Neural progenitor cell (in vitro differentiated cells): ENCODE data around the gene C5orf34. TPM values are rescaled to one million over a fixed set of nuclear protein-coding genes. Genes with fewer than 3 reads are reported as not detected.

Source experiments
- DNase-seq: peaks from one replicate; pipeline ENCODE4 v3.0.0-alpha.2; 2016; ENCODE audit warnings: low spot score
- H2AFZ ChIP-seq: fragments of 200-600 bp; sonication (generic); replicated peaks from 2 replicates; pipeline ENCODE4 v1.6.1; 2016; ENCODE audit warnings: antibody characterized with exemption
- H3F3A ChIP-seq: fragments of 200-600 bp; sonication (generic); 2 replicates; pipeline ENCODE4 v1.6.1; 2016; ENCODE audit warnings: antibody characterized with exemption, low read depth
- H3K27ac ChIP-seq: fragments of 200-600 bp; sonication (generic); 2 replicates; pipeline ENCODE4 v1.5.1; 2016; ENCODE audit warnings: mild to moderate bottlenecking
- H3K27me3 ChIP-seq: fragments of 200-600 bp; sonication (generic); 2 replicates; pipeline ENCODE4 v1.6.1; 2016; ENCODE audit warnings: mild to moderate bottlenecking, moderate library complexity
- H3K36me3 ChIP-seq: fragments of 200-600 bp; sonication (generic); 2 replicates; pipeline ENCODE4 v1.5.1; 2016
- H3K4me1 ChIP-seq: fragments of 200-600 bp; sonication (generic); 2 replicates; pipeline ENCODE4 v1.6.1; 2016; ENCODE audit warnings: mixed run types
- H3K4me2 ChIP-seq: fragments of 200-600 bp; sonication (generic); 2 replicates; pipeline ENCODE4 v1.6.1; 2016
- H3K4me3 ChIP-seq: fragments of 200-600 bp; sonication (generic); 2 replicates; pipeline ENCODE4 v1.5.1; 2016
- H3K79me2 ChIP-seq: fragments of 200-600 bp; sonication (generic); 2 replicates; pipeline ENCODE4 v1.6.1; 2016; ENCODE audit warnings: low read depth
- H3K9ac ChIP-seq: fragments of 200-600 bp; sonication (generic); 2 replicates; pipeline ENCODE4 v1.6.1; 2016
- H3K9me3 ChIP-seq: fragments of 200-600 bp; sonication (generic); 2 replicates; pipeline ENCODE4 v1.5.1; 2016; ENCODE audit warnings: low read depth
- H4K20me1 ChIP-seq: fragments of 200-600 bp; sonication (generic); 2 replicates; pipeline ENCODE4 v1.6.1; 2016; ENCODE audit warnings: low read depth
- H3K27ac Mint-ChIP-seq: 3 replicates; pipeline ENCODE4 v1.8.0; 2021; ENCODE audit warnings: mixed read lengths
- H3K27me3 Mint-ChIP-seq: 2 replicates; pipeline ENCODE4 v1.8.0; 2022; ENCODE audit warnings: low read depth, mild to moderate bottlenecking, inconsistent platforms, moderate library complexity, mixed read lengths; ENCODE audit not compliant: insufficient read depth
- H3K36me3 Mint-ChIP-seq: 3 replicates; pipeline ENCODE4 v1.8.0; 2021; ENCODE audit warnings: mixed read lengths
- H3K4me1 Mint-ChIP-seq: 3 replicates; pipeline ENCODE4 v1.8.0; 2021; ENCODE audit warnings: mixed read lengths
- H3K4me3 Mint-ChIP-seq: 3 replicates; pipeline ENCODE4 v1.8.0; 2021; ENCODE audit warnings: mild to moderate bottlenecking, moderate library complexity, mixed read lengths
- H3K9me3 Mint-ChIP-seq: 3 replicates; pipeline ENCODE4 v1.8.0; 2020; ENCODE audit warnings: mixed read lengths
- CTCF ChIP-seq: fragments of 200-600 bp; sonication (generic); IDR thresholded peaks from 2 replicates; pipeline ENCODE4 v1.5.1; 2017; ENCODE audit warnings: antibody characterized with exemption, mild to moderate bottlenecking
- EZH2 ChIP-seq: fragments of 200-600 bp; sonication (generic); IDR thresholded peaks from 2 replicates; pipeline ENCODE4 v1.6.1; 2017; ENCODE audit warnings: antibody characterized with exemption, mild to moderate bottlenecking, moderate library complexity
- EZH2phosphoT487 ChIP-seq: fragments of 200-600 bp; sonication (generic); IDR thresholded peaks from 2 replicates; pipeline ENCODE4 v1.6.1; 2017; ENCODE audit warnings: antibody characterized with exemption
- total RNA-seq: library from RNA; depleted of rRNA; stranded (reverse); fragments of >200 nt; gene quantifications from 2 replicates; pipeline ENCODE4 v1.2.3, GENCODE V29; 2015; ENCODE audit warnings: low replicate concordance

Gene C5orf34
- total RNA-seq, 1 donor from 2014 or later = 17.2 TPM

DNA sequence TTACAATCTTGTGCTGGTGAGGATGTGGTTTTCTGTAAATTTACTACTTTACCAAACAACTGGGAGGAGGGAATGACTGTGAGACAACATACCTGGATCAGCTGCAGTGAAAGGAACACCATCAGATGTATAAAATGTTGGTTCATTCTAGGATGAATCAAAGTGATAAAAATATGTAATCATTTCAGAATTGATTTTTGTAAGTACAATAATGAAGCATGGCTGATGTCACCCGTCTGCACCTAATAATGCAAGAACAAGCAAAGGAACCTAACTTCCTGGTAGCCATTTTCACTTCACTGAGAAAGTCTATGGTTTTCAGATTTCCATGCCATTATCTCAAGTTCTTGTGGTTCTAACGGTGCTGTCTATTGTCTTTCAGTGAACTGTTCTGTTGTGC lies 18.7 kb upstream of the C5orf34 start:
- Histone ChIP-seq H3K9ac (no peak overlapping the region), H3K4me3 (no peak overlapping the region), H2AFZ (no peak overlapping the region), H4K20me1 (peaks cover 23% of the 10 kb centered on the region), H3K27ac (no peak overlapping the region), H3K27me3 (no peaks in the 10 kb centered on the region), H3K36me3 (peaks cover 70% of the 10 kb centered on the region), H3F3A (peaks cover 12% of the 10 kb centered on the region), H3K79me2 (peaks cover 5% of the 10 kb centered on the region), H3K4me1 (no peaks in the 10 kb centered on the region), H3K4me2 (no peak overlapping the region), H3K9me3 (no peaks in the 10 kb centered on the region)
- no peaks in the 10 kb centered on the region for H3K4me1 Mint-ChIP-seq
- no peak for DNase-seq
- no peak for TF ChIP-seq CTCF
- no peak for TF ChIP-seq EZH2
- no peak for TF ChIP-seq EZH2phosphoT487
- H3K27me3 Mint-ChIP-seq = no peaks in the 10 kb centered on the region
- H3K36me3 Mint-ChIP-seq = peaks cover 32% of the 10 kb centered on the region
- H3K9me3 Mint-ChIP-seq = no peaks in the 10 kb centered on the region
- H3K27ac Mint-ChIP-seq = no peak overlapping the region
- H3K4me3 Mint-ChIP-seq = no peak overlapping the region

GRCh38 chr5:43530648-43531047 lies 15.7 kb upstream of the C5orf34 start:
- peaks cover 3% of the 10 kb centered on the region for H3K79me2 ChIP-seq
- Mint-ChIP-seq H3K4me3 (no peak overlapping the region), H3K36me3 (peaks cover 28% of the 10 kb centered on the region), H3K4me1 (no peaks in the 10 kb centered on the region), H3K9me3 (no peaks in the 10 kb centered on the region), H3K27ac (no peak overlapping the region), H3K27me3 (no peaks in the 10 kb centered on the region)
- no peak overlapping the region for H3K4me3 ChIP-seq
- no peaks in the 10 kb centered on the region for H3K4me1 ChIP-seq
- H3K9me3 ChIP-seq = no peaks in the 10 kb centered on the region
- peaks cover 10% of the 10 kb centered on the region for H4K20me1 ChIP-seq
- H2AFZ ChIP-seq = no peak overlapping the region
- H3K27ac ChIP-seq = no peak overlapping the region
- H3K36me3 ChIP-seq = peaks cover 63% of the 10 kb centered on the region
- no peak for DNase-seq
- no peak overlapping the region for H3K9ac ChIP-seq
- H3F3A ChIP-seq = peaks cover 10% of the 10 kb centered on the region
- no peaks in the 10 kb centered on the region for H3K27me3 ChIP-seq
- H3K4me2 ChIP-seq = no peak overlapping the region
- no peak for TF ChIP-seq EZH2
- no peak for TF ChIP-seq CTCF
- no peak for TF ChIP-seq EZH2phosphoT487

DNA sequence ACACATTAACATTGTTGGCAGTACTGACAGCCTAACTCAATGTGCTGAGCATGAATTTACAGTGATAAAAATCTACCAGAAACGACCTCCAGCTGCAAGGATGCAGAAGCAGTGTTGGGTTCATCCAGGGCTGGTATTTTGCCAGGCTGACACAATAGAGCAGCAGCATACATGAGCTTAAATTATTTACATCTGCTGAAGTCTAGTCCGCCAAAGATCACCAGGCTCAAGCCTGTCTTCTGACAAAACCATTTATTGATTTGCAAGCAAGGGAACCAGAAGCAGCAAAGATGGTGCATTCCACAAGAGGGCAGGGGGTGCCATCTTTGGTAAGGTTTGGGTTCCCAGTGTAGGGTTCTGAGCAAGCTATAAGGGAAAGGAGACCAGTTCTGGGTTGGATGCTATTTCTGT lies 8.7 kb upstream of the C5orf34 start:
- no peak for DNase-seq
- peaks cover 19% of the 10 kb centered on the region for H3K36me3 ChIP-seq
- Mint-ChIP-seq H3K27ac (no peak overlapping the region), H3K36me3 (peaks cover 36% of the 10 kb centered on the region), H3K9me3 (peaks cover 4% of the 10 kb centered on the region), H3K4me3 (no peak overlapping the region), H3K4me1 (peaks cover 2% of the 10 kb centered on the region), H3K27me3 (no peaks in the 10 kb centered on the region)
- H3K27ac ChIP-seq = no peak overlapping the region
- H3K4me1 ChIP-seq = no peaks in the 10 kb centered on the region
- H3F3A ChIP-seq = peaks cover 5% of the 10 kb centered on the region
- H3K4me3 ChIP-seq = no peak overlapping the region
- no peaks in the 10 kb centered on the region for H3K27me3 ChIP-seq
- no peak overlapping the region for H3K9ac ChIP-seq
- TF ChIP-seq EZH2phosphoT487 (no peak), CTCF (no peak), EZH2 (no peak)
- H2AFZ ChIP-seq = no peak overlapping the region
- H3K79me2 ChIP-seq = no peaks in the 10 kb centered on the region
- H3K9me3 ChIP-seq = no peaks in the 10 kb centered on the region
- no peak overlapping the region for H3K4me2 ChIP-seq
- H4K20me1 ChIP-seq = peaks cover 5% of the 10 kb centered on the region
